IMR-90 (cell line): Measurements from ENCODE around the gene KCNMA1. TPM values are rescaled to one million over a fixed set of nuclear protein-coding genes. Genes with fewer than 3 reads are reported as not detected.
A peak's percentile ranks its signal among the peaks of the same experiment; 100 is the strongest.

Source experiments
- ATAC-seq: fragments of 200-7000 bp; cut with Tn5 transposase; 2 replicates; pipeline ENCODE4 v1.9.1; 2020; ENCODE audit warnings: low read depth, mild to moderate bottlenecking, moderate library complexity
- BruUV-seq: library from RNA; stranded (reverse); fragments of 400-500 nt; replicated peaks from 2 replicates; lab custom pipeline; 2021; lab: Mats Ljungman, UMichigan
- CTCF ChIA-PET: fragments of 300-600 bp; formaldehyde crosslinking; extraction: SDS; loops from one replicate; lab custom pipeline; 2021; ENCODE audit warnings: antibody characterized with exemption; lab: Yijun Ruan, JAX
- POLR2A ChIA-PET: fragments of 300-600 bp; sonication (Branson Sonifier 250); formaldehyde crosslinking; loops from one replicate; lab custom pipeline; 2022; ENCODE audit warnings: antibody characterized with exemption; ENCODE audit not compliant: unreplicated experiment; lab: Charles Lee
- DNase-seq: peaks from one replicate; pipeline ENCODE4 v3.0.0; 2013
- H2AFZ ChIP-seq: replicated peaks from 2 replicates; pipeline ENCODE3; 2013; ENCODE audit warnings: low read length, mild to moderate bottlenecking; ENCODE audit not compliant: poor library complexity
- H2AK5ac ChIP-seq: 2 replicates; pipeline ENCODE4 v1.6.1; 2013; ENCODE audit warnings: low read depth, low read length, inconsistent platforms
- H2AK9ac ChIP-seq: replicated peaks from 2 replicates; pipeline ENCODE3; 2013; ENCODE audit warnings: mild to moderate bottlenecking, low read depth, low read length, moderate library complexity; ENCODE audit not compliant: poor library complexity
- H2BK120ac ChIP-seq: 2 replicates; pipeline ENCODE4 v1.6.1; 2013; ENCODE audit warnings: low read depth, low read length, inconsistent platforms
- H2BK15ac ChIP-seq: 3 replicates; pipeline ENCODE4 v1.6.1; 2013; ENCODE audit warnings: low read depth, low read length, inconsistent platforms
- H2BK20ac ChIP-seq: 2 replicates; pipeline ENCODE4 v1.6.1; 2013; ENCODE audit warnings: low read depth, mild to moderate bottlenecking, inconsistent platforms, low read length, moderate library complexity
- H2BK5ac ChIP-seq: 2 replicates; pipeline ENCODE4 v1.6.1; 2013; ENCODE audit warnings: mild to moderate bottlenecking, low read depth, low read length, inconsistent platforms; ENCODE audit not compliant: poor library complexity, severe bottlenecking
- H3K14ac ChIP-seq: replicated peaks from 2 replicates; pipeline ENCODE4 v1.6.1; 2013; ENCODE audit warnings: low read depth, low read length, inconsistent platforms
- H3K18ac ChIP-seq: 2 replicates; pipeline ENCODE4 v1.6.1; 2013; ENCODE audit warnings: low read depth, low read length, control low read depth
- H3K23ac ChIP-seq: 2 replicates; pipeline ENCODE4 v1.6.1; 2013; ENCODE audit warnings: low read depth, low read length, inconsistent platforms
- H3K27ac ChIP-seq: 2 replicates; pipeline ENCODE4 v1.5.1; 2013; ENCODE audit warnings: mild to moderate bottlenecking, control low read depth, low read length; ENCODE audit not compliant: insufficient read depth
- H3K27me3 ChIP-seq: 2 replicates; pipeline ENCODE4 v1.6.1; 2013; ENCODE audit warnings: low read length; ENCODE audit not compliant: control insufficient read depth, insufficient read depth
- H3K36me3 ChIP-seq: 2 replicates; pipeline ENCODE4 v1.6.1; 2013; ENCODE audit warnings: low read length, mixed read lengths; ENCODE audit not compliant: control insufficient read depth, insufficient read depth
- H3K4ac ChIP-seq: 2 replicates; pipeline ENCODE4 v1.6.1; 2013; ENCODE audit warnings: low read depth, low read length, inconsistent platforms
- H3K4me1 ChIP-seq: 2 replicates; pipeline ENCODE4 v1.6.1; 2013; ENCODE audit warnings: low read length, mixed read lengths; ENCODE audit not compliant: control insufficient read depth, insufficient read depth
- H3K4me2 ChIP-seq: 2 replicates; pipeline ENCODE4 v1.6.1; 2013; ENCODE audit warnings: low read depth, mild to moderate bottlenecking, control low read depth, low read length, moderate library complexity
- H3K4me3 ChIP-seq: 2 replicates; pipeline ENCODE4 v1.5.1; 2013; ENCODE audit warnings: low read depth, mild to moderate bottlenecking, control low read depth, low read length, moderate library complexity; ENCODE audit not compliant: insufficient read depth
- H3K56ac ChIP-seq: 2 replicates; pipeline ENCODE4 v1.6.1; 2013; ENCODE audit warnings: low read length, inconsistent platforms; ENCODE audit not compliant: insufficient read depth; ENCODE audit errors: extremely low read depth
- H3K79me1 ChIP-seq, 2 experiments: 2 replicates each; pipeline ENCODE4 v1.6.1; 2013; ENCODE audit warnings: low read length in 2 of 2, inconsistent platforms in 1 of 2, low read depth in 1 of 2
- H3K9ac ChIP-seq: 2 replicates; pipeline ENCODE4 v1.6.1; 2013; ENCODE audit warnings: low read depth, low read length, control low read depth
- H3K9me1 ChIP-seq: 2 replicates; pipeline ENCODE4 v1.6.1; 2013; ENCODE audit warnings: low read length, inconsistent platforms; ENCODE audit not compliant: insufficient read depth
- H3K9me3 ChIP-seq: 2 replicates; pipeline ENCODE4 v1.6.1; 2013; ENCODE audit warnings: low read length; ENCODE audit not compliant: control insufficient read depth, insufficient read depth
- H4K20me1 ChIP-seq: 2 replicates; pipeline ENCODE4 v1.6.1; 2013; ENCODE audit warnings: low read length, inconsistent platforms; ENCODE audit not compliant: insufficient read depth
- H4K5ac ChIP-seq: 2 replicates; pipeline ENCODE4 v1.6.1; 2013; ENCODE audit warnings: mild to moderate bottlenecking, low read depth, low read length, control low read depth
- H4K8ac ChIP-seq, 2 experiments: 2 replicates each; pipeline ENCODE4 v1.6.1; 2013; ENCODE audit warnings: low read depth in 2 of 2, low read length in 2 of 2, control low read depth in 1 of 2, inconsistent platforms in 1 of 2
- H4K91ac ChIP-seq: 2 replicates; pipeline ENCODE4 v1.6.1; 2013; ENCODE audit warnings: low read depth, low read length, inconsistent platforms; ENCODE audit not compliant: insufficient read depth
- BHLHE40 ChIP-seq: fragments of 150-350 bp; IDR thresholded peaks from 2 replicates; pipeline ENCODE4 v1.6.1; 2016; ENCODE audit warnings: mild to moderate bottlenecking, low read depth, low read length
- CHD1 ChIP-seq: IDR thresholded peaks from 2 replicates; pipeline ENCODE4 v1.6.1; 2012; ENCODE audit warnings: low read depth, low read length, improper control_type of control experiment
- FOS ChIP-seq: fragments of 150-350 bp; IDR thresholded peaks from 2 replicates; pipeline ENCODE4 v1.6.1; 2016; ENCODE audit warnings: low read depth, low read length
- NFE2L2 ChIP-seq: fragments of 150-350 bp; IDR thresholded peaks from 2 replicates; pipeline ENCODE4 v1.6.1; 2016; ENCODE audit warnings: low read depth, mild to moderate bottlenecking, low read length
- WGBS, 2 experiments: methylation state at CpG; one replicate each; pipeline versions ENCODE4 v1.1.5 to v1.1.7; 2013; ENCODE audit warnings: missing lambda C conversion rate in 2 of 2; ENCODE audit not compliant: insufficient read length in 1 of 2; ENCODE audit errors: extremely low coverage in 2 of 2; 5-methylcytosine and 5-hydroxymethylcytosine counted together
- dilution Hi-C: fragments of 300-500 bp; cut with HindIII; formaldehyde crosslinking; loops from one replicate; pipeline ENCODE4 v1.14.3; 2018; ENCODE audit warnings: low sequenced_read_pairs; ENCODE audit not compliant: unreplicated experiment
- in situ Hi-C: fragments of 300-500 bp; cut with MboI; formaldehyde crosslinking; loops from 3 replicates; pipeline ENCODE4 v1.14.3; 2019; ENCODE audit warnings: low sequenced_read_pairs, inconsistent platforms, mixed read lengths
- intact Hi-C: fragments of 100-400 bp; cut with micrococcal nuclease; formaldehyde crosslinking; loops from 2 replicates; pipeline ENCODE4 v1.10.0; 2022
- polyA plus RNA-seq, 3 experiments: library from polyadenylated mRNA; depleted of rRNA; stranded (reverse); fragments of >200 nt; gene quantifications; 2 replicates each; pipeline ENCODE4 v1.2.3, GENCODE V29; 2012; ENCODE audit warnings: low replicate concordance in 1 of 3
- total RNA-seq: library from RNA; depleted of rRNA; stranded (reverse); fragments of >200 nt; gene quantifications from 2 replicates; pipeline ENCODE4 v1.2.3, GENCODE V29; 2012

Gene KCNMA1
- total and polyA plus RNA-seq, 2 of the 4 experiments (the other 2 are of a cell fraction): 25.6 to 29.6 TPM

GRCh38 chr10:77193001-77193400 is 444.6 kb downstream of the KCNMA1 start:
- Histone ChIP-seq H3K4me2 (no peak overlapping the region), H2BK15ac (peak overlapping the region; percentile 95; the same call in 2 of the 3 replicates), H2BK120ac (peak overlapping the region; percentile 95), H2BK5ac (peak overlapping the region; percentile 58), H3K9me3 (no peaks in the 10 kb centered on the region), H2AFZ (no peak overlapping the region), H3K23ac (no peak overlapping the region), H3K4ac (peak overlapping the region; percentile 64; the same call in 1 of the 2 replicates), H3K79me1 (peaks cover 0 to 5% of the 10 kb centered on the region in 2 experiments; a peak in 1 of 4 replicates), H3K14ac (peak overlapping the region; percentile 8; the same call in 1 of the 2 replicates), H3K36me3 (no peaks in the 10 kb centered on the region), H3K9me1 (peaks cover 7% of the 10 kb centered on the region; the same call in 1 of the 2 replicates), H2AK9ac (no peak overlapping the region), H2BK20ac (peak overlapping the region; percentile 95; the same call in 1 of the 2 replicates), H3K4me1 (peaks cover 10% of the 10 kb centered on the region), H3K9ac (no peak overlapping the region; the same call in 1 of the 2 replicates), H4K5ac (no peak overlapping the region; the same call in 1 of the 2 replicates), H4K8ac (peak overlapping the region; percentile 24 to 37; a peak in 2 of 4 replicates), H3K4me3 (no peak overlapping the region), H3K56ac (no peak overlapping the region), H3K27ac (no peak overlapping the region), H2AK5ac (no peak overlapping the region), H4K91ac (peak overlapping the region; percentile 93; the same call in 1 of the 2 replicates), H3K27me3 (no peaks in the 10 kb centered on the region), H4K20me1 (no peaks in the 10 kb centered on the region), H3K18ac (peak overlapping the region; percentile 66; the same call in 1 of the 2 replicates)
- CTCF ChIA-PET: no interaction called here
- POLR2A ChIA-PET: no interaction called here
- in situ Hi-C loops: no loop called here
- WGBS, 2 experiments: no CpG with 5 or more reads among the region's 2 CpGs
- DNase-seq (no peak), ATAC-seq (no peak)
- BruUV-seq: no TSS peak
- dilution Hi-C loops: no loop called here
- TF ChIP-seq FOS: no peak
- no peak for TF ChIP-seq CHD1
- TF ChIP-seq BHLHE40: no peak
- TF ChIP-seq NFE2L2: no peak
- intact Hi-C loops: no loop called here
